HepG2 (cell line): ENCODE results near the gene MARCO. TPM values are rescaled to one million over a fixed set of nuclear protein-coding genes. Genes with fewer than 3 reads are reported as not detected.

ENCODE experiments used
- ATAC-seq: fragments of 200-7000 bp; cut with Tn5 transposase; 3 replicates; pipeline ENCODE4 v1.9.1; 2020; ENCODE audit warnings: mild to moderate bottlenecking, moderate library complexity
- BruUV-seq: library from RNA; stranded (reverse); fragments of 400-500 nt; replicated peaks from 2 replicates; lab custom pipeline; 2021; lab: Mats Ljungman, UMichigan
- CTCF ChIA-PET: fragments of 300-600 bp; formaldehyde crosslinking; extraction: SDS; loops from one replicate; lab custom pipeline; 2021; ENCODE audit warnings: low total read pairs, inconsistent platforms, low intra/inter-chr PET ratio; lab: Yijun Ruan, JAX
- POLR2A ChIA-PET: fragments of 350-600 bp; sonication (Branson Sonifier 250); formaldehyde crosslinking; loops from one replicate; lab custom pipeline; 2020; ENCODE audit warnings: antibody characterized with exemption, inconsistent platforms; lab: Yijun Ruan, JAX
- DNase-seq: peaks from one replicate; pipeline ENCODE4 v3.0.0-alpha.2; 2015; ENCODE audit warnings: low spot score
- FAIRE-seq: peaks from 3 replicates; lab custom pipeline; 2011; peaks lifted over from hg19 to GRCh38; lab: Jason Lieb, UNC
- H2AFZ ChIP-seq: one replicate; pipeline ENCODE4 v1.6.1; 2011; ENCODE audit warnings: low read length, inconsistent platforms
- H3K27ac ChIP-seq: fragments of 300-600 bp; 3 replicates; pipeline ENCODE4 v1.8.0; 2011; ENCODE audit warnings: mixed run types, mild to moderate bottlenecking, mixed read lengths, low read length, inconsistent platforms; ENCODE audit not compliant: insufficient read depth; ENCODE audit errors: extremely low read length
- H3K27me3 ChIP-seq, 2 experiments: fragments of 200-600 bp in 1 of 2; 2 replicates in 1 of 2; 3 replicates in 1 of 2; pipeline versions ENCODE4 v1.6.0 to v1.8.0; 2011; ENCODE audit warnings: low read length in 2 of 2, mild to moderate bottlenecking in 2 of 2, moderate library complexity in 2 of 2, inconsistent platforms in 1 of 2; ENCODE audit not compliant: insufficient read depth in 2 of 2, control insufficient read depth in 1 of 2
- H3K36me3 ChIP-seq, 2 experiments: fragments of 200-600 bp in 1 of 2; replicated peaks in 1 of 2; 2 replicates in 1 of 2; 3 replicates in 1 of 2; pipeline versions ENCODE4 v1.5.1 to v1.8.0; 2011; ENCODE audit warnings: low read length in 2 of 2, inconsistent platforms in 1 of 2; ENCODE audit not compliant: insufficient read depth in 2 of 2, control insufficient read depth in 1 of 2
- H3K4me1 ChIP-seq: 2 replicates; pipeline ENCODE4 v1.5.1; 2012; ENCODE audit warnings: low read length, inconsistent platforms; ENCODE audit not compliant: insufficient read depth
- H3K4me2 ChIP-seq: 2 replicates; pipeline ENCODE4 v1.6.0; 2011; ENCODE audit warnings: low read depth, low read length, inconsistent platforms
- H3K4me3 ChIP-seq, 3 experiments: fragments of 200-600 bp in 1 of 3; sonication (generic), shearing (Covaris generic) in 1 of 3; replicated peaks in 1 of 3; 2 replicates each; pipeline ENCODE4 v1.5.1; 2011 to 2016; ENCODE audit warnings: low read length in 3 of 3, inconsistent platforms in 2 of 3, low read depth in 2 of 3, mild to moderate bottlenecking in 2 of 3, control low read depth in 1 of 3, mixed read lengths in 1 of 3; ENCODE audit not compliant: insufficient read depth in 1 of 3
- H3K79me2 ChIP-seq: one replicate; pipeline ENCODE4 v1.6.1; 2011; ENCODE audit warnings: low read length, inconsistent platforms; ENCODE audit not compliant: insufficient read depth
- H3K9ac ChIP-seq: 2 replicates; pipeline ENCODE4 v1.6.0; 2011; ENCODE audit warnings: mild to moderate bottlenecking, low read depth, low read length, inconsistent platforms; ENCODE audit not compliant: insufficient read depth
- H3K9me3 ChIP-seq: 2 replicates; pipeline ENCODE4 v1.5.1; 2012; ENCODE audit warnings: mild to moderate bottlenecking, low read length
- H4K20me1 ChIP-seq: 2 replicates; pipeline ENCODE4 v1.6.0; 2011; ENCODE audit warnings: inconsistent platforms, mild to moderate bottlenecking, low read length, moderate library complexity; ENCODE audit not compliant: insufficient read depth
- ATF1 ChIP-seq: IDR thresholded peaks from 2 replicates; pipeline ENCODE4 v1.6.1; 2016; ENCODE audit warnings: mild to moderate bottlenecking, control low read depth
- GTF3A ChIP-seq: sonication (generic); formaldehyde crosslinking; conservative IDR thresholded peaks from 2 replicates; pipeline ENCODE4 v1.4.0; 2020; ENCODE audit warnings: mild to moderate bottlenecking, missing genetic modification reagents
- HMGXB3 ChIP-seq: sonication (generic); formaldehyde crosslinking; IDR thresholded peaks from 2 replicates; pipeline ENCODE4 v1.4.0; 2020; ENCODE audit warnings: missing genetic modification reagents, borderline replicate concordance
- ZNF253 ChIP-seq: sonication (generic); formaldehyde crosslinking; IDR thresholded peaks from 2 replicates; pipeline ENCODE4 v1.8.0; 2022; ENCODE audit warnings: mild to moderate bottlenecking, missing genetic modification reagents, borderline replicate concordance
- ZNF672 ChIP-seq: sonication (generic); formaldehyde crosslinking; IDR thresholded peaks from 2 replicates; pipeline ENCODE4 v1.8.1; 2022; ENCODE audit warnings: missing genetic modification reagents
- ZNF737 ChIP-seq: sonication (generic); formaldehyde crosslinking; IDR thresholded peaks from 2 replicates; pipeline ENCODE4 v1.5.0; 2020; ENCODE audit warnings: missing genetic modification reagents, mild to moderate bottlenecking, borderline replicate concordance
- WGBS: methylation state at CpG from one replicate; pipeline ENCODE4 v1.1.6; 2017; ENCODE audit warnings: low lambda C conversion rate; 5-methylcytosine and 5-hydroxymethylcytosine counted together
- in situ Hi-C: cut with HindIII; loops from 2 replicates; pipeline ENCODE4 v1.10.0; 2017; ENCODE audit warnings: low pct_unique_long_range_greater_than_20kb; ENCODE audit not compliant: extremely low pct_ligation_motif_present
- intact Hi-C: fragments of 100-400 bp; cut with micrococcal nuclease; formaldehyde crosslinking; loops from one replicate; pipeline ENCODE4 v1.10.0; 2022; ENCODE audit not compliant: unreplicated experiment
- polyA plus RNA-seq, 8 experiments: library from polyadenylated mRNA; depleted of rRNA in 3 of 8; stranded (reverse) in 7 of 8; unstranded in 1 of 8; fragments of >200 nt; fragmentation: Illumina TruSeq in 4 of 8; extraction: Trizol in 4 of 8; gene quantifications; 2 replicates each; pipeline versions ENCODE4 v1.2.1 to v1.2.3, GENCODE V29; 2011 to 2016; ENCODE audit warnings: low read depth in 4 of 8, missing spikeins in 1 of 8, mixed read lengths in 1 of 8; ENCODE audit not compliant: insufficient read depth in 1 of 8
- total RNA-seq, 5 experiments: library from RNA; depleted of rRNA; stranded (reverse); fragments of >200 nt; fragmentation: Illumina TruSeq; extraction: Trizol; gene quantifications; 2 replicates each; pipeline ENCODE4 v1.2.3, GENCODE V29; 2016; ENCODE audit warnings: low read depth in 1 of 5
- TF ChIP-seq, protein P1 (sequence below): sonication (generic); formaldehyde crosslinking; conservative IDR thresholded peaks from 2 replicates; pipeline ENCODE4 v1.4.0; 2020; ENCODE audit warnings: mild to moderate bottlenecking, missing genetic modification reagents, moderate library complexity
- TF ChIP-seq, protein P2 (sequence below): fragments of 450-650 bp; IDR thresholded peaks from 2 replicates; pipeline ENCODE4 v1.6.1; 2017
- TF ChIP-seq, protein P3 (sequence below): sonication (generic); formaldehyde crosslinking; IDR thresholded peaks from 2 replicates; pipeline ENCODE4 v1.8.0; 2022; ENCODE audit warnings: missing genetic modification reagents, low read depth, mild to moderate bottlenecking, borderline replicate concordance

MARCO gene
- total and polyA plus RNA-seq, 2 of the 13 experiments (the other 11 are each of a cell fraction or from before 2014, with no cell fraction given): not detected

DNA sequence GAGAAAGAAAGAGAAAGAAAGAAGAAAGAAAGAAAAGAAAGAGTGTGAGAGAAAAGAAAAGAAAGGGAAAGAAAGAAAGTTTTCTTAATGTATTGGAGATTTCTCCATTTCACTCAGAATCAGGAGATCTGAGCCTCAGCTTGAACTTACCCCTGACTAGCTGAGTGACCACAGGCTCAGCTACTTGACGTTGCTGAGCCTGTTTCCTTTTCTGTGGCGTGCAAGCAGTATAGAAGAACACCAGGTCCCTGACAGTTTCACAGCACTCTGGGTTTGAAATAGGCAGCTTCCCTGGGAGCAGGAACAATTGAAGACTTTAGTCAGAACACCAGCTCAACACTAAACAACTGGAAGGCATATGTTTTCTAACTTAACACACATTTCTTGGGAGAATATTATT lies 44.7 kb downstream of the MARCO start (continued):
- TF ChIP-seq, protein P1, sequence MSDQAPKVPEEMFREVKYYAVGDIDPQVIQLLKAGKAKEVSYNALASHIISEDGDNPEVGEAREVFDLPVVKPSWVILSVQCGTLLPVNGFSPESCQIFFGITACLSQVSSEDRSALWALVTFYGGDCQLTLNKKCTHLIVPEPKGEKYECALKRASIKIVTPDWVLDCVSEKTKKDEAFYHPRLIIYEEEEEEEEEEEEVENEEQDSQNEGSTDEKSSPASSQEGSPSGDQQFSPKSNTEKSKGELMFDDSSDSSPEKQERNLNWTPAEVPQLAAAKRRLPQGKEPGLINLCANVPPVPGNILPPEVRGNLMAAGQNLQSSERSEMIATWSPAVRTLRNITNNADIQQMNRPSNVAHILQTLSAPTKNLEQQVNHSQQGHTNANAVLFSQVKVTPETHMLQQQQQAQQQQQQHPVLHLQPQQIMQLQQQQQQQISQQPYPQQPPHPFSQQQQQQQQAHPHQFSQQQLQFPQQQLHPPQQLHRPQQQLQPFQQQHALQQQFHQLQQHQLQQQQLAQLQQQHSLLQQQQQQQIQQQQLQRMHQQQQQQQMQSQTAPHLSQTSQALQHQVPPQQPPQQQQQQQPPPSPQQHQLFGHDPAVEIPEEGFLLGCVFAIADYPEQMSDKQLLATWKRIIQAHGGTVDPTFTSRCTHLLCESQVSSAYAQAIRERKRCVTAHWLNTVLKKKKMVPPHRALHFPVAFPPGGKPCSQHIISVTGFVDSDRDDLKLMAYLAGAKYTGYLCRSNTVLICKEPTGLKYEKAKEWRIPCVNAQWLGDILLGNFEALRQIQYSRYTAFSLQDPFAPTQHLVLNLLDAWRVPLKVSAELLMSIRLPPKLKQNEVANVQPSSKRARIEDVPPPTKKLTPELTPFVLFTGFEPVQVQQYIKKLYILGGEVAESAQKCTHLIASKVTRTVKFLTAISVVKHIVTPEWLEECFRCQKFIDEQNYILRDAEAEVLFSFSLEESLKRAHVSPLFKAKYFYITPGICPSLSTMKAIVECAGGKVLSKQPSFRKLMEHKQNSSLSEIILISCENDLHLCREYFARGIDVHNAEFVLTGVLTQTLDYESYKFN (CRISPR knock-in tag): no peak
- TF ChIP-seq, protein P2, sequence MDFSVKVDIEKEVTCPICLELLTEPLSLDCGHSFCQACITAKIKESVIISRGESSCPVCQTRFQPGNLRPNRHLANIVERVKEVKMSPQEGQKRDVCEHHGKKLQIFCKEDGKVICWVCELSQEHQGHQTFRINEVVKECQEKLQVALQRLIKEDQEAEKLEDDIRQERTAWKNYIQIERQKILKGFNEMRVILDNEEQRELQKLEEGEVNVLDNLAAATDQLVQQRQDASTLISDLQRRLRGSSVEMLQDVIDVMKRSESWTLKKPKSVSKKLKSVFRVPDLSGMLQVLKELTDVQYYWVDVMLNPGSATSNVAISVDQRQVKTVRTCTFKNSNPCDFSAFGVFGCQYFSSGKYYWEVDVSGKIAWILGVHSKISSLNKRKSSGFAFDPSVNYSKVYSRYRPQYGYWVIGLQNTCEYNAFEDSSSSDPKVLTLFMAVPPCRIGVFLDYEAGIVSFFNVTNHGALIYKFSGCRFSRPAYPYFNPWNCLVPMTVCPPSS: no peak

DNA sequence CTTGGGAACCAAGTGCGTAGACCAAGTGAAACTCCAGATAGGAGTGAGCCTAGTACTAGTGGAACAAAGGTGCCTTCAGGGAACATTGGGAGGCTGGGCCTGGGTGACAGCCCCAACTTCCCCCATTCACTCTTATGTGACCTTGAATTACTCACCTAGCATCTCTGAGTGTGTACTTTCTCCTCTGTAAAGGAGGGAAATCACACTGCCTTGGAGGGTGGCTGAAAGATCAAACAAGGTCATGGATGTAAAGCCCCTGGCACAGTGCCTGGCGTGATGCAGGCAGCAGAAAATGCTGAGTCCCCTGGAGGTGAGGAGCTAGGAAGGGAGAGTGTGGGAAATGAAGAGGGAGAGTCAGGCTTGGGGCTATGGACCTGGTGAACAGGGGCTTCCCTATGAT lies 45.9 kb downstream of the MARCO start:
- no peaks in the 10 kb centered on the region for H3K36me3 ChIP-seq
- ChIA-PET CTCF (no interaction called here), POLR2A (no interaction called here)
- no peak for FAIRE-seq
- 36% methylated on average over 2 of the region's 2 CpGs for WGBS
- in situ Hi-C loops: no loop called here
- H3K27ac ChIP-seq: no peak overlapping the region
- intact Hi-C loops: no loop called here
- ATAC-seq: no peak
- no TSS peak for BruUV-seq
- H3K9ac ChIP-seq: no peak overlapping the region
- no peak overlapping the region for H3K4me2 ChIP-seq
- no peak overlapping the region for H2AFZ ChIP-seq
- no peak for DNase-seq
- H3K9me3 ChIP-seq: no peaks in the 10 kb centered on the region
- no peak overlapping the region for H3K4me3 ChIP-seq
- no peaks in the 10 kb centered on the region for H3K79me2 ChIP-seq
- H3K4me1 ChIP-seq: no peaks in the 10 kb centered on the region
- H3K27me3 ChIP-seq: peaks cover 0 to 23% of the 10 kb centered on the region in 2 experiments; a peak in 1 of 5 replicates
- no peaks in the 10 kb centered on the region for H4K20me1 ChIP-seq
- TF ChIP-seq ZNF737 (CRISPR knock-in tag) (no peak), HMGXB3 (no peak), ATF1 (CRISPR knock-in tag) (no peak), GTF3A (CRISPR knock-in tag) (no peak), ZNF672 (CRISPR knock-in tag) (no peak), ZNF253 (CRISPR knock-in tag) (no peak)
- TF ChIP-seq, protein P3, sequence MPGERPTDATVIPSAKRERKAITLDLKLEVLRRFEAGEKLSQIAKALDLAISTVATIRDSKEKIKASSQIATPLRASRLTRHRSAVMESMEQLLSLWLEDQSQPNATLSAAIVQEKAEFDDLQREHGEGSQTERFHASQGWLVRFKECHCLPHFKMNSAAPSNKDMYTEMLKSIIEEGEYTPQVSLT: no peak
